ENCODE measurements around the gene PELI3. TPM values are rescaled to one million over a fixed set of nuclear protein-coding genes. Genes with fewer than 3 reads are reported as not detected.

Gene PELI3
- total RNA-seq, 1 donor from 2014 or later: 7.8 TPM

DNA sequence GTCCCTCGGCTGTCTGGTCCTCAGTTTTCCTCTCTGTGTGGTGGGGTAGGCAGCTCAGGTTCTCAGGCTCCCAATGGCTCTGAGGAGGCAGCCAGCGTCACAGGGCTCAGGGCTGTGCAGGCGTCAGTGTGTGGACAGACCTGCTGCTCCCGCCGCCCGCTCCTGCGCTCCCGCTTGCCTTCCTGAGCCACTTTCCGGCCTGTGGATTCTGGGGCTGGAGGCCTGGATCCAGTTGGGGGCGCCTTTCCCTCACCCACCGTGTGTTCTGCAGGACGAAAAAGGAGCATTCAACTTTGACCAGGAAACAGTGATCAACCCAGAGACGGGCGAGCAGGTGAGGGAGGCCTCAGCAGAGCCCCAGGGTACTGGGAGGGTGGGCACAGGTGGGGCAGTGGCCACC is 28.2 kb downstream of the PELI3 start:
- intact Hi-C loops (cut with micrococcal nuclease): no loop called here

DNA sequence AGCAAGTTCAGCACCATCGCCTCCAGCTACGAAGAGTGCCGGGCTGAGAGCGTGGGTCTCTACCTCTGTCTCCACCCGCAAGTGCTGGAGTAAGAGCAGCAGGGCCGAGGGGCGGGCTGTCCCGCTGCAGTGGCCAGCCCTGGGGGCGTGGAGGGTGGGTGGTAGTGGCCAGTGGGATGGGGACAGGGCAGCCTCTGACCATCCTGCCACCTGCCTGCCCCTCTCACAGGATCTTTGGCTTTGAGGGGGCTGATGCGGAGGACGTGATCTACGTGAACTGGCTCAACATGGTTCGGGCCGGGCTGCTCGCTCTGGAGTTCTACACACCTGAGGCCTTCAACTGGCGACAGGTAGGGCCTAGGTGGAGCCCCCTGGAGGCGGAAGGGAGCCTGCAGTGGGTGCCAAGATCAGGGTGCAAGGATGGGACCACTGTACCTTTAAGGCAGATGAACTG is 28.7 kb downstream of the PELI3 start:
- intact Hi-C loops (cut with micrococcal nuclease): no loop called here

DNA sequence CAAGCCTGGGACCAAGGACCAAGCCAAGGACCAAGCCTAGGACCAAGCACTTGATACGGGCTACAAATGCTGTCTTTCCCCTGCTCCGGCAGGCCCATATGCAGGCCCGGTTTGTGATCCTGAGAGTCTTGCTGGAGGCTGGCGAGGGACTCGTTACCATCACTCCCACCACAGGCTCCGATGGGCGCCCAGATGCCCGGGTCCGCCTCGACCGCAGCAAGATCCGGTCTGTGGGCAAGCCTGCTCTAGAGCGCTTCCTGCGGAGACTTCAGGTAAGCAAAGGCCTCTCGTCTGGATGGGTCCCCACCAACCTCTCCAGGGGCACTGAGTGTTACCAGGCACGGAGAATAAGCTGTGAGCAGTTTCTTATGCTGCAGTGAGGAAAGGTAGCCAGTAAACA is 30.5 kb downstream of the PELI3 start:
- intact Hi-C loops (cut with micrococcal nuclease): no loop called here

DNA sequence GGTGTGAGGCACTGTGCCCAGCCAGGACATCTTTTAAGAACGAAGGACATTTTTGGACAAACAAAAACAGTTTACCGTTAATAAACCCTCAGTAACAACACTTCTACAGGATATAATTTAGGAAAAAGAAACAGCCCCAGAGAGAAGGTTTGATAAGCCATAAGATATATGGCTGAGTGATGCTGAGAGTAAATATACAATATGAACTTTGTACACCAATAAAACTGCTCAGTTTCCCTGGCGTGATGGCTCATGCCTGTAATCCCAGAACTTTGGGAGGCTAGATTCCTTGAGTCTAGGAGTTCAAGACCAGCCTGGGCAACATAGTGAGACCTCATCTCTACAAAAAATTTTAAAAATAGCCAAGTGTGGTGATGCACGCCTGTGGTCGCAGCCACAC is 31.8 kb downstream of the PELI3 start:
- intact Hi-C loops (cut with micrococcal nuclease): no loop called here

DNA sequence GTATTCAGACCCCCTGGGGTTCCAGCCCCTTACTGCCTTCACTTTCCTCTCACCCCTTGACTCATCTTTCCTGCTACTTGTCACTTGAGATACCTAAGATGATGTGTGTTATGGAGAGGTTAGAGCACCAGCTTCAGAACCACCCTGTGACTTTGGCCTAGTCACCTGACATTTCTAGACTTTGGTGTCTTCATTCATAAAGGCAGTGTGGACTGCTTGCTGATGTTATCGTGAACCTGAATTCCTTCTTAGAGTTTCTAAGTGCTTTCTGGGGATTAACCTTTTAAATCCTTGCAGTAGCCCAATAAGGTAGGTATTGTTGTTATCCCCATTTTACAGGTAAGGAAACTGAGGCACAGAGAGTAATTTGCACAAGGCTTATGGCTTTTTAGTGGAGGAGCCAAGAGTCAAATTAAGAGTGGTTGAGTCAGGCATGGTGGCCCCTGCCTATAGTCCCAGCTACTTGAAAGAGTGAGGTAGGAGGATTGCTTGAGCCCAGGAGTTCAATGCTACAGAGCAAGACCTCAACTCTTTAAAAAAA is 38.6 kb downstream of the PELI3 start:
- intact Hi-C loops (cut with micrococcal nuclease): no loop called here

DNA sequence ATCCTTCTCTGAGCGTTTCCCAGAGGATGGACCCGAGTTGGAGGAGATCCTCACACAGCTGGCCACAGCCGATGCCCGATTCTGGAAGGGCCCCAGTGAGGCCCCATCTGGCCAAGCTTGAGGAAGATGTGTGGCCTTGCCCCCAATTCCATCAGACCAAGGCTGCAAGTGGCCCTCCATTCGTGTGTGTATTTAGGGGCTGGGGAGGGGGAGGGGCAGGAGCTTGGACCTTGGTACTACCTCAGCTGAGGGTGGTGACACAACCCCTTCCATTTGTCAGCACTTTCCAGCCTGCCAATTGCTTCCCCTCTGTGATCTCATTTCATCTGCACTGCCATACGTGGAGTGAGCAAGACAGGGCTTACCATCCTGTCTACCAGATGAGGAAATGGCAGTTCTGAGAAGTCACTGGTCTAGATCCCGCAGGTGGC is 42.4 kb downstream of the PELI3 start:
- intact Hi-C loops (cut with micrococcal nuclease): no loop called here

DNA sequence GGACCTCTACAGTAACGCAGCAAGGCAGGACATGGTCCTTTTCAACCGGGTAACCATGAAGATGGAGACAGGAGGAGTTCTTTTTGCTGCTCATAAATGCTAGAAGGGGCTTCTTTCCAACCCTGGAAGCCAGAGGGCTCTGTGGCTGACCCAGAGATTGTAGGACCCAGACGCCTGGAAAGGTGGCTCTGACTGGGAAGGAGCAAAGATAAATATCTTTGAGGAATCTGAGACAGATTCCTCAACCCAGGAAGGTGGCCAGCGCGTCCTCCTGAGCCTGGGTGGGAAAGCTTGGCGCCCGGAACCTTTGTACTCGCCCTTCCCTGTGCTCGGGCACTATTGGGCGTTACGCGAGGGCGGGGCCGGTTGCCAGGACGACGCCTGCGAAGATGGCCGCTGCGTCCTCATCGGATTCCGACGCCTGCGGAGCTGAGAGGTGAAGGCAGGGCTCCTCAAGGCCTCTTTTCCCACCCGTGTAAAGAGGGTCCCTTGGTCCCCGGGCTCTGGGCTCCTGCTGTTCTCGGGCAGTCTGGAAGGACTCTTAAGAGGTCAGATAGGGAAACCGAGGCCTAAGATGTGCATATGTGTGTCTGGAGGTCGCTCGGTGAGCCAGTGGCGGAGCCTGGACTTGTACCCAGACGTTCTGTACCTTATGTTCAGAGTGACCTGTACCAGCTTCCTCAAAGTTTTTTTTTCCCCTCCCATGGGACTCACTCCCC is 43.7 kb downstream of the PELI3 start, which contains the start of gene BBS1:
BBS1 (plus strand) TSS at position 365 of the 719 bp plus-strand sequence; CDS start at position 390, 25 bp downstream.
- intact Hi-C loops (cut with micrococcal nuclease): loop anchor here (1.0 kb wide), 6 partner anchors 30 to 168 kb away; partner anchors contain the start of genes ACTN3, DPP3, PELI3 and ZDHHC24

DNA sequence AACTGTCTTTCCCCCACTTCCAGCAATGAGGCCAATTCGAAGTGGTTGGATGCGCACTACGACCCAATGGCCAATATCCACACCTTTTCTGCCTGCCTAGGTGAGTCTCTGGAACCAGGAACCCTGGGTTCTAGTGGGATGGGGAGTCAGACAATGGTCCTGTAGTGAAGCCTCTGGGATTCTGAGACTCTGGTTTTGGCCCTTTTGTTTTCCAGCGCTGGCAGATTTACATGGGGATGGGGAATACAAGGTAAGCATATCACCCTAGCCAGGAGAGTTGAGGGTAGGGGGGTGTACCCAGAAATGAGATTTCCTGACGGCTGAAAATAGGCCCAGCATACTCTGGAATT is 44.3 kb downstream of the PELI3 start:
- intact Hi-C loops (cut with micrococcal nuclease): loop anchor here (1.0 kb wide), 6 partner anchors 31 to 167 kb away; partner anchors contain the start of genes ACTN3, DPP3, PELI3 and ZDHHC24

DNA sequence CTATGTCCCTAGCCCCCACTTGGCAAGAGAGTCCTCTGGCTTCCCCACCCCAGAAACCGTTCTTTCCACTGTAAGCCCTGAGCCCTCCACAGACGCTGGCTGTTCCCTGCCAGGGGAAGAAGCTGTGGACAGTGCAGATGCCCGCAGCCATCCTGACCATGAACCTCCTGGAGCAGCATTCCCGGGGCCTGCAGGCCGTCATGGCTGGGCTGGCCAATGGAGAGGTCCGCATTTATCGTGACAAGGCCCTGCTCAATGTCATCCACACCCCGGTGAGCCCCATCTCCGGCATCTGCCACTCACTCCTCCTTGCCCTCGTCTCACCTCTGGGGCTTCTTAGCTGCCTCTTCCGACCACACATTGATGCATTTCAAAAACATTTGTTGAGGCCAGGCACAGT is 56.9 kb downstream of the PELI3 start:
- intact Hi-C loops (cut with micrococcal nuclease): no loop called here

DNA sequence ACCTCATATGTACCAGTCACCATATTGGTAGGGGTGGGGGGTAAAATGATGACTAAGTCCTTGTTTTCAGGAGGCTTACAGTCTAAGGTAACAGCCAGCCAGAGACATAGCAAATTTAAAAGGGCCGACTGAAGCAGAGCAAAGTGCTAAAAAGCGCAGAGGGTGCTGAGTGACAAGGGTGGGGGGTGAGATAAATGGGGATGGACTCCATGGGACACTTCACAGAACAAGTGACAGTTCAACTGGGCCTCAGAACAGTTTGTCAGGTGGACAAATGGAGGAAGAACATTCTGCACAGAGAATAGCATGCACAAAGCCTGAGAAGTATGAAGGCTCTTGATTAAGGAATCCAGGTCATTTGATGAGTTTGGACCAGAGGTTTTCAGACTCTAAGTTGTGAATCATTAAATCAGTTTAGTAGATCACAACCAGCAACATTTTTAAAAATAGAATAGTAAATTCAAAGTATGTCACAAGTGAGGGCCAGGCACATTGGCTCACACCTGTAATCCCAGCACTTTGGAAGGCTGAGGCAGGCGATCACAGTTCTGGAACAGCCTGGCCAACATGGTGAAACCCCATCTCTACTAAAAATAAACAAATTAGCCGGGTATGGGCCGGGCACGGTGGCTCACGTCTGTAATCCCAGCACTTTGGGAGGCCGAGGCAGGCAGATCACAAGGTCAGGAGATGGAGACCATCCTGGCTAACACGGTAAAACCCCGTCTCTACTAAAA is 57.8 kb downstream of the PELI3 start:
- intact Hi-C loops (cut with micrococcal nuclease): no loop called here

Other genes with a start within 250 kb of the PELI3 start
- 57.3 and 64.3 TPM in 2 replicates for gene KLC2, start 209.2 kb upstream of the PELI3 start, total RNA-seq
- gene RAB1B, start 198.3 kb upstream of the PELI3 start, total RNA-seq: 164 TPM in 2 replicates
- 2.1 and 3.1 TPM in 2 replicates for gene CNIH2, start 188.7 kb upstream of the PELI3 start, total RNA-seq
- 72.6 and 85.1 TPM in 2 replicates for gene YIF1A, start 177.8 kb upstream of the PELI3 start, total RNA-seq
- not detected in 2 replicates for gene TMEM151A, start 175.0 kb upstream of the PELI3 start, total RNA-seq
- 0.32 TPM in 2 replicates for gene CD248, start 149.9 kb upstream of the PELI3 start, total RNA-seq
- 1.3 and 2.0 TPM in 2 replicates for gene RIN1, start 130.5 kb upstream of the PELI3 start, total RNA-seq
- gene BRMS1, start 121.8 kb upstream of the PELI3 start, total RNA-seq: 53.7 and 53.8 TPM in 2 replicates
- 7.6 and 7.7 TPM in 2 replicates for gene B4GAT1, start 119.3 kb upstream of the PELI3 start, total RNA-seq
- 6.1 and 6.8 TPM in 2 replicates for gene SLC29A2, start 95.1 kb upstream of the PELI3 start, total RNA-seq
- gene NPAS4, start 45.9 kb upstream of the PELI3 start, total RNA-seq: 0.07 and 0.42 TPM in 2 replicates
- gene MRPL11, start 28.1 kb upstream of the PELI3 start, total RNA-seq: 60.4 and 60.5 TPM in 2 replicates
- gene DPP3, start 13.5 kb downstream of the PELI3 start, total RNA-seq: 94.0 and 94.1 TPM in 2 replicates
- 21.5 and 23.4 TPM in 2 replicates for gene BBS1, start 43.7 kb downstream of the PELI3 start, total RNA-seq
- 16.2 and 17.5 TPM in 2 replicates for gene ZDHHC24, start 79.1 kb downstream of the PELI3 start, total RNA-seq
- gene ACTN3, start 80.0 kb downstream of the PELI3 start, total RNA-seq: not detected in 2 replicates
- gene CTSF, start 101.7 kb downstream of the PELI3 start, total RNA-seq: 1.2 and 2.0 TPM in 2 replicates
- 0.15 TPM in 1 of 2 replicates, not detected in the other for gene CCDC87, start 126.2 kb downstream of the PELI3 start, total RNA-seq
- 36.8 and 42.7 TPM in 2 replicates for gene CCS, start 126.3 kb downstream of the PELI3 start, total RNA-seq
- 147 and 160 TPM in 2 replicates for gene RBM14, start 149.7 kb downstream of the PELI3 start, total RNA-seq
- gene RBM4, start 171.8 kb downstream of the PELI3 start, total RNA-seq: 124 and 138 TPM in 2 replicates
- 15.4 and 16.8 TPM in 2 replicates for gene RBM4B, start 211.0 kb downstream of the PELI3 start, total RNA-seq

All from T-helper 1 cell treated with Interleukin-12 subunit alpha and Interleukin-12 subunit beta and Interleukin-4 antibody, amounts not matched to agents 30 ng/mL and 1 ng/mL, for 36 hours (primary cell).